ENCODE results near the gene TDRD12.
"Not testable (repeated sequence)": the region's sequence is repeated elsewhere in the genome, so short reads cannot be mapped to it uniquely, and the experiment has no call there.

Gene TDRD12

DNA sequence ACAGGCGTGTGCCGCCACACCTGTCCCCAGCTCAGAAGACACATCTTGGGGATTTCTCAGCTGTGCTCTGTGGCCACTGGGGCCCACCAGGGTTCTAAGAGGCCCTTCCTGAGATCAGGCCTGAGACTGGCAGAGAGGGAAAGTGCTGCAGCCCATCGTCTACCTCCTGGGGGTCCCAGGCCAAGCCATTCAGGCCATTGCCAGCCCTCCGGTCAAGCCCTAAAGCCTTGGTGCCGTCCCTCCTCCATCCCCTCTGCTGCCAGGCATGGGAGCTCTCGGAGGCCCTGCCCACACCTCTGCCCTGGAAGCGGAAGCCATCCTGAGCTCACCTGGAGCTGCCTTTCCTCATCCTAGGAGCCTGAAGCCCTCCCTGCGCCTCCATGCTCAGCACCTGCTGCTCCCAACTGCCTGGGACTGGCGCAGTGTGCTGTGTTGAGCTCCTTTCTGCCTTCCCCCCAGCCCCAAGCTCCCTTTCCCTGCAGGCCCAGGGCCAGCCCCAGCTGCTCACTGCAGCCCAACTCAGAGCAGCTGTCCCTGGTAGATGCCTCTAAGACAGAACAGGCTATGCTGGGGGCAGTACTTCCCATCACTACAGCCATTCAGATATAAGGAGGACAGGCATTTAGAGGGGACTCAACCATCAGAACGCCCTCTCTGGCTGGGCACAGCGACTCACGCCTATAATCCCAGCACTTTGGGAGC is 147.1 kb downstream of the TDRD12 start:
- ATAC-seq (replicated peaks) (no peak), DNase-seq (no peak)
- Mint-ChIP-seq H3K4me3 (no peak overlapping the region), H3K36me3 (ENCODE audit: insufficient read depth) (no peaks in the 10 kb centered on the region), H3K27me3 (peaks cover 0 to 7% of the 10 kb centered on the region in 2 donors), H3K9me3 (no peaks in the 10 kb centered on the region), H3K4me1 (ENCODE audit: low read depth in 2 of 2) (no peaks in the 10 kb centered on the region), H3K27ac (no peak overlapping the region)

DNA sequence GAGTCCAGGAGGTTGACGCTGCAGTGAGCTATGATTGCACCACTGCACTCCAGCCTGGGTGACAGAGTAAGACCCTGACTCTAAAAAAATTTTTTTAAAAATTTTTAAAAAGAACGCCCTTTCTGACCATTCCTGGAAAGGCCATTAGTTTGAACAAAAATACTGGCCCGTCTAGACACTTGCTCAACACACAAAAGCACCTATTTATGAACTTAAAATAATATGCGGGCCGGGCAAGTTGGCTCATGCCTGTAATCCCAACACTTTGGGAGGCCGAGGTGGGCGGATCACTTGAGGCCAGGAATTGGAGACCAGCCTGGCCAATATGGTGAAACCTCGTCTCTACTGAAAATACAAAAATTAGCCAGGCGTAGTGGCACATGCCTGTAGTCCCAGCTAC is 147.9 kb downstream of the TDRD12 start:
- ATAC-seq (replicated peaks), result not testable (repeated sequence)

DNA sequence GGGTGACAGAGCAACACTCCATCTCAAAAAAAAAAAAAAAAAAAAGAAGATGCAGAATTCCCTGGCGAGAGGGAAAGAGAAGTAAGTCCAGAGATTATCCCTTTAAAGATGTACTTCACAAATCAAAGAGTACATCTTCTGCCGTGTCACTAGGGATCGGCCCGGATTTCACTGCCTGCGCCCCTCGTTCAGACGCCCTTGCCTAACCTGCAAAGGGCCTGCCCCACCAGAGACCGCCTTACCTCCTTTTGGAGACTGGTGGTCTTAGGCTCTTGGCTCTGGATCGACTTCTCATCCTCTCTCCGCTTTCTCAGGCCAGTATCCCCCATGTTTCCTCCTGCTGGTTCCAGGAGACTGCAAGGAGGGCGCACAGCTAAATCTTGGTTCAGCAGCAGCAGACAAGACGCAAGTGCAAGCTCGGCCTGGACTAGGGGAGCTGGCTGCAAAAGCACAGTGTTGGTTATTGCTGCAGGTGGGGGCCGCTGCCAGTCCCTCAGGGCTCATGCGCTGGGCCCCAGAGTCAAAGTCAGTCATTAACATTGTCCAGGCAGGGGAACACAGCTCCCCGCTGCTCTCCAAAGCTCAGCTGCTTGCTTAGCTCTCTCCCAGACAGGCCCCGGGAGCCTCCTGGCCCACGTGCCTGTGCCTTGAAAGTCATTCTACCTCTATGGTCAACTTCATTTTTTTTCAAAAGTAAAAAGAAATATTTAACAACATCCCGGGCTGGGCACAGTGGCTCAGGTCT is 148.8 kb downstream of the TDRD12 start:
- H3K4me1 Mint-ChIP-seq (ENCODE audit: low read depth in 2 of 2), result no peaks in the 10 kb centered on the region

More for the DNA sequence above, 147.9 kb downstream of the TDRD12 start:
- H3K4me1 Mint-ChIP-seq (ENCODE audit: low read depth in 2 of 2); DNase-seq; H3K9me3 Mint-ChIP-seq; H3K27me3 Mint-ChIP-seq; H3K27ac Mint-ChIP-seq; H3K36me3 Mint-ChIP-seq (ENCODE audit: insufficient read depth); H3K4me3 Mint-ChIP-seq: not testable (repeated sequence)

DNA sequence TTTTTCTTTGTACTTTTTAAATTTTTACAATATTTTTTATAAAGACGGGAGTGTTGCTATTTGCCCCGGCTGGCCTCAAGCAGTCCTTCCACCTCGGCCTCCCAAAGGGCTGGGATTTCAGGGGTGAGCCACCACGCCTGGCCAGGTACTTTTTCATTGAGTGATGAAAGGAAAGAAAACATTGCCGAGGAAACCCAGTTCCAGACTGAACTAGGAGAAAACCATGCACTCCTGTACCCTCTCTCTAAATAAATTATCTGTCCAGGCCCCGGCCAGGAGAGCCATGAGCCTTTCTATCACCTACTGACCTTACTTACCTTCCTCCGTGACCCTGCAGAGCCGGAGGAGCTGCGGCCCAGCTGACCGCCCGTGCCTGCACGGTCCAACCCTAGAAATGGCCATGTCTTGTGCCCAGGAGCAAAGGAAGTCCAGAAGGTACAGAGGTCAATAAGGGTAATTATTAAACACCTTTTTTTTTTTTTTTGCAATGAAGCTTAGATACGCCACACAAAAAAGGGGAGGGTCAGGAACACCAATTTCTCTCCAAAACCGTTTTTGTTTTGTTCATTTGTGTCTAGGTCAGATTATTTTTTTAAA is 149.9 kb downstream of the TDRD12 start, which contains the start of gene SLC7A9:
Gene SLC7A9, minus strand, starts transcription at position 399 of the 597 bp plus-strand sequence. CDS start 1,233 bp downstream, outside the sequence.
- Mint-ChIP-seq H3K36me3 (ENCODE audit: insufficient read depth) (peaks cover 6% of the 10 kb centered on the region), H3K4me1 (ENCODE audit: low read depth in 2 of 2) (no peaks in the 10 kb centered on the region), H3K4me3 (no peak within 1 kb of the TSS), H3K27me3 (peaks cover 0 to 7% of the 10 kb centered on the region in 2 donors), H3K27ac (no peak within 1 kb of the TSS), H3K9me3 (no peaks in the 10 kb centered on the region)
- ATAC-seq (replicated peaks), result no peak
- no peak for DNase-seq

More for the DNA sequence above, 148.8 kb downstream of the TDRD12 start:
- peaks cover 6% of the 10 kb centered on the region for H3K36me3 Mint-ChIP-seq (ENCODE audit: insufficient read depth)
- H3K4me3 Mint-ChIP-seq, result no peak overlapping the region
- ATAC-seq (replicated peaks) (no peak), DNase-seq (no peak)
- no peaks in the 10 kb centered on the region for H3K9me3 Mint-ChIP-seq
- peaks cover 0 to 7% of the 10 kb centered on the region in 2 donors for H3K27me3 Mint-ChIP-seq
- H3K27ac Mint-ChIP-seq, result no peak overlapping the region

DNA sequence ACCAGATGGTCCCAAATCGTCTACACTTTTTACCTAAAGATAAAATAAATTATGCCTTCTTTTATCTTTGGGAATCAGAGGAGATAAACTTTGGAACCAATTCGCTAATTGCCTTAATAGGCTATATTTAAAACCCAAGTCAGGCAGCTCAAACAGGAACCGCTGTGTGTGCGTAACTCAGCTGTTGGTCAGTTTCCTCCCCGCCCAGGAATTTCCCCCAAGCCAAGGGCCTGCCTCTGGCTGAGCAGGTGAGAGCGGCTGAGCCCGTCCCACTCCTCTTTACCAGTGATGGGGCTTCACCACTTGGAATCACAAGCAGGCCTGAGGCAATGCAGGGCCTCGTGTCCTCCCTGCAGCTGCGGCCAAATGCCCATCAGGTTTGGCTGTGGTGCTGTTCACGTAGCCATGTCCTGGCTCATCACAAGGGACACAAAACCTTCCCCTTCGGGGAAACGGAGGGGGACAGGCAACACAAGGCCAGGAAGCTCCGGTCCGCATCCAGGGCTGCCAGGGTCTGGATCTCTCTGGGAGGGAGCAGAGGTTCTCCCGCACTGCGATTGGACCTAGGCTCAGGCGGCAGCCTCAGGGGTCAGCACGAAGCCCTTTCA is 150.5 kb downstream of the TDRD12 start:
- no peak for ATAC-seq (replicated peaks)
- no peak for DNase-seq
- Mint-ChIP-seq H3K27ac (no peak overlapping the region), H3K9me3 (no peaks in the 10 kb centered on the region), H3K36me3 (ENCODE audit: insufficient read depth) (peaks cover 6% of the 10 kb centered on the region), H3K4me1 (ENCODE audit: low read depth in 2 of 2) (no peaks in the 10 kb centered on the region), H3K27me3 (peaks cover 0 to 7% of the 10 kb centered on the region in 2 donors), H3K4me3 (no peak overlapping the region)

DNA sequence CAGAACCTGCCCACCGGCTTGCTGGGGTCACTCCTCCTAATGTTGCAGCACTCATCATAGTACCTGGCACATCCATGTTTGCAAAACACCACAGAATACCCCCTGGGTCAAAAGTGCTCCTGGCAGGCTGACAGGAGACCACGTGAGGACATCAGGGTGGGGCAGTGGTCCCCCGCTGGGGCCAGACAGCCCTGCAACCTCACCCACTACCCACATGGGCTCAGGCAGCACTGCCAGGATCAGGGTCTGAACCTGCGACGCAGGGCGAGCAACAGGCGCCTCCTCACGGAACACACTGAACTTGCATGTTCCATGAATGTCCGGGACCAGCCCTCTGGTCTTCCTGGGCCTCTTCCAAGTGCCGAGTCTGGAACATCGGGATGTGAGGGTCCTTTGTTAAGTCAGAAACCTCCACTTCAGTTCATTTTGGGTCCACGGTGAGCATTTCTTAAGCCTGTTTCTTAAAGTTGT is 151.4 kb downstream of the TDRD12 start:
- Mint-ChIP-seq H3K27me3 (peaks cover 0 to 7% of the 10 kb centered on the region in 2 donors), H3K9me3 (no peaks in the 10 kb centered on the region), H3K4me3 (no peak overlapping the region), H3K27ac (no peak overlapping the region), H3K4me1 (ENCODE audit: low read depth in 2 of 2) (no peaks in the 10 kb centered on the region), H3K36me3 (ENCODE audit: insufficient read depth) (peaks cover 6% of the 10 kb centered on the region)
- no peak for ATAC-seq (replicated peaks)
- no peak for DNase-seq

DNA sequence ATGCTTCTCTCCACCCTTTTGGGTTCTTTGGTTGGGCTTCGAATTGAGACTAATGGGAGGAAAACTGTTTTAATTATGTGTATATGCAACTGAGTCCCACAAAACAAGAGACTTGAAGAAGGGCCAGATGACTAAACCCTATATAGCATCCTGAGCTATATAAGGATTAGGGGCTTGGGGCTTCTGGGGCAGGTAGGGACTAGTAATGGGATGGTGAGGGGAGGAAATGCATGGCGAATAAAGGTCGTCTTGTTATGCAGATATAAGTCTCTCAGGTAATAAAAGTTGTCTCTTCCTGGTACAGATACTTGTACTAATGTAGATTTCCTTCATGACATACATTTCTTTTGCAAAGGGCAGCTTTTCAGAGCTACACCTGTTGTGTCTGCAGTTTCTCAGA is 152.8 kb downstream of the TDRD12 start:
- peaks cover 0 to 2% of the 10 kb centered on the region in 2 donors for H3K4me1 Mint-ChIP-seq (ENCODE audit: low read depth in 2 of 2)
- no peaks in the 10 kb centered on the region for H3K27me3 Mint-ChIP-seq
- H3K36me3 Mint-ChIP-seq (ENCODE audit: insufficient read depth), result peaks cover 6% of the 10 kb centered on the region
- ATAC-seq (replicated peaks), result no peak
- no peak for DNase-seq
- no peak overlapping the region for H3K27ac Mint-ChIP-seq
- H3K4me3 Mint-ChIP-seq, result no peak overlapping the region
- no peaks in the 10 kb centered on the region for H3K9me3 Mint-ChIP-seq

DNA sequence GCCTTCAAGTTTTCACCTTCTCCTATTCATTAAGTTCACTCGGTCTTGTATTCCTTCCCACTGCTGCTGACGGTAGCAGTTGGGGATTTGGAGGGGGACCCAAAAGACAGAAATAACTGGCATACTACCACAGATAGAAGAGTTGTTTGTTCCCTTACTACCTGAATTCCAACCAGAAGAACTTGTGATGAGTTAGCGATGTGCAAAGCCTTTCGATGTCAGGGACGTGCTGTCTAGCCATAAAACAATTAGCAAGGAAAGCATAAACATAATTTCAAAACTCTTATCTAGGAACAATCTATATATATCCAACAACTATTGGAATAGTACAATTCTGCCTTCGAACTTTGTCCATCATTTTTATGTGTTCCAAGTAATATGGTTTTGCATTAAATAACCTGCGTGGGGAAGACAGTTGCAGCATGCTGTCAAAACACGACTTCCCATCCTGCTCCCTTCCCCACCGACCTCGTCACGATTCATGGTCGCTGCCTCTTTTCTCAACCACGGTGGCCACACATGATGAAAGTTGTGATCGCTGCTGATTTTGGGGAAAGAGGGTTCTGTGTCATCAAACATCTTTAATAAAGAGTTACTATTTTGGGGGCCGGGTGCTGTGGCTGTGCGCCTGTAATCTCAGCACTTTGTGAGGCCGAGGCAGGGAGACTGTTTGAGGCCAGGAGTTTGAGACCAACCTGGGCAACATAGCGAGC is 153.8 kb downstream of the TDRD12 start:
- ATAC-seq (replicated peaks), result no peak
- Mint-ChIP-seq H3K27me3 (no peaks in the 10 kb centered on the region), H3K36me3 (ENCODE audit: insufficient read depth) (peaks cover 6% of the 10 kb centered on the region), H3K4me1 (ENCODE audit: low read depth in 2 of 2) (peaks cover 0 to 2% of the 10 kb centered on the region in 2 donors), H3K4me3 (no peak overlapping the region), H3K9me3 (no peaks in the 10 kb centered on the region), H3K27ac (no peak overlapping the region)
- no peak for DNase-seq

DNA sequence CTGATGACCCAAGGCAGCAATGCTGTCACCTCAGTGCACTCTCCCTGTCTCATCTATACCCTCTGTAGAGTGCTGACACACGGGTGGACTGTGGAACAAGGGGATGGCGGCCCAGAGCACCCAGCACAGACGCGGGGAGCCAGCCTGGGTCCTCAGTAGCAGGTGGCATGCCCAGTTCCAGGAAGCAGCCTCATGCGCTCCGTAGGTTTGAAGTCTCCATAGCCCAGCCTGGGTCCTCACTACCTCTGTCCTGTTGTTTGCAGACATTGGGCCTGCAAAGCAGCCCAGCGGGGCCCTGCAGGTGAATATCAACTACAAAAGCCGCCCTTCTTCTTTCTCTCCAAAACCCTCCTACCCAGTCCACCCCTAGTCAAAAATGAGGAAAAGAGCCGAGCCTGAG is 155.0 kb downstream of the TDRD12 start:
- DNase-seq, result no peak
- H3K9me3 Mint-ChIP-seq, result no peaks in the 10 kb centered on the region

DNA sequence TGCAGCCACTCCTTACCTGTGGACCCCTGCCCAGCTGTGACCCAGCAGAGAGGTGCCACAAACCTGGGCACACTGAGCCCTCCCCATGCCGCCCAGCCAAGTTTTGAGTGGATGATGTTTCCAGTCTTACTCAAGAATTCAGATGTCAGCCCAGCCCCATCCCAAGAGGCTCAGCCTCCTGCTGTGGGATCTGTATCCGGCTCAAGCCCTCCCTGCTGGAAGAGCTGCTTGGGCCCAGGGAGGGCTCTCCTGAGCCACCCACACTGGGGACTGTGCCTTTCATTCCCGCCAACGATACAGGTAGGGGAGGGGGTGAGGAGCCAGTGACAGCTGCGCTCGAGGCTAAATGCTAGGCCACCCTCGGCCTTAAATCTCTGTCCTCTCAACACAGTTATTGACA is 155.9 kb downstream of the TDRD12 start:
- no peaks in the 10 kb centered on the region for H3K27me3 Mint-ChIP-seq
- no peak overlapping the region for H3K4me3 Mint-ChIP-seq
- peaks cover 10% of the 10 kb centered on the region for H3K36me3 Mint-ChIP-seq (ENCODE audit: insufficient read depth)
- ATAC-seq (replicated peaks) (no peak), DNase-seq (no peak)
- peaks cover 0 to 2% of the 10 kb centered on the region in 2 donors for H3K4me1 Mint-ChIP-seq (ENCODE audit: low read depth in 2 of 2)
- H3K27ac Mint-ChIP-seq, result no peak overlapping the region
- no peaks in the 10 kb centered on the region for H3K9me3 Mint-ChIP-seq

More for the DNA sequence above, 155.0 kb downstream of the TDRD12 start:
- Mint-ChIP-seq H3K36me3 (ENCODE audit: insufficient read depth) (peaks cover 7% of the 10 kb centered on the region), H3K4me3 (no peak overlapping the region), H3K4me1 (ENCODE audit: low read depth in 2 of 2) (peaks cover 0 to 2% of the 10 kb centered on the region in 2 donors), H3K27ac (no peak overlapping the region), H3K27me3 (no peaks in the 10 kb centered on the region)
- no peak for ATAC-seq (replicated peaks)

DNA sequence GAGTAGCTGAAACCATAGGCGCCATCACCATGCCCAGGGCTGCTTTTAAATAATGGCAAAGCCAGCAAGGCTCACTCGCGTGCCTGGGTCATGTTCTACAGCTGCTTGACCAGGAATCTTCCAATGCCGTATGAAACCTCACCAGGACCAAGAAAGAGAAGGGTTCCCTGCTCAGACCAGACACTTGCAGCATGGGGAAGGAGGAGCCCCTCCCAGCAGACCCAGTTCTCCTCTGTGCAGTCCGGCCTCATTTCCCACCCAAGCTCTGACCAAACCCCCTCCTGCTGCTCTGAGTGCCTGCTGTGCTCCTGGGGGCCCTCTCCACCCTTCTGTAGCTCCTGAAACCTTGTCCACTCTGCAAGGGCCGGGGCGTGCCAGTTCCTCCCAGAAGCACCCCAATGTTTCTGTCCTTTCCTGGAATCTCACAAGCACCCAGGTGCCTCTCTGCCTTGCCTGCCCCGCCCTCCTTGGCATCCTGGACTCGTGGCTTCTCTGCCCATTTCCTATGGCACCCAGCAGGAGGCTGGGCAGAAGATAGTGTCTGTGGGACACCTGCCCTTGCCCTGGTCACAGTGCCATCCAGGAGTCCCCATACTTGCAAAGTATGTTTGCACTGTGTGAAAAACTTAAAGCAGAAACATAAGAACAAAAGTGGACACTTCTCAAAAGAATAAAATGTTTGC is 156.8 kb downstream of the TDRD12 start:
- ATAC-seq (replicated peaks), result no peak
- Mint-ChIP-seq H3K36me3 (ENCODE audit: insufficient read depth) (peaks cover 10% of the 10 kb centered on the region), H3K27me3 (no peaks in the 10 kb centered on the region), H3K4me3 (no peak overlapping the region), H3K4me1 (ENCODE audit: low read depth in 2 of 2) (peaks cover 0 to 2% of the 10 kb centered on the region in 2 donors), H3K27ac (no peak overlapping the region), H3K9me3 (no peaks in the 10 kb centered on the region)
- DNase-seq, result no peak

DNA sequence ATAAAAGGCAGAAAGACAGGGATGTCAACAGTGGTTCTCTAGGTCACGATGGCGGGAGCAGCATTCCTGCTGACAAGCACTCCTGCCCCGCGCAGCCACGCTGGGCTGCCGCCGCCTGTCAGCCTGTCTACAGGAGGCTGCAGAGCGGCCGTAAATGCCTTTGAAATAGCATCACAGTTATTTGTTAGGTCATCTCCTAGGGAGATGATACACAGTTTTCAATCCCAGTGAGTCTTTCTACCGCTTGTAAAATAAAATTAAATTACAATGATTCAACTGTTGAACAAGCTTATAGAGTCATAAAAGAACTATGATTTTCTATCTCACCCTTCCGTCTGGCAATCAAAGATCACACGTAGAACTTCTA is 157.3 kb downstream of the TDRD12 start:
- Mint-ChIP-seq H3K36me3 (ENCODE audit: insufficient read depth) (peaks cover 10% of the 10 kb centered on the region), H3K4me3 (no peak overlapping the region), H3K4me1 (ENCODE audit: low read depth in 2 of 2) (peaks cover 0 to 2% of the 10 kb centered on the region in 2 donors), H3K27me3 (no peaks in the 10 kb centered on the region), H3K27ac (no peak overlapping the region), H3K9me3 (no peaks in the 10 kb centered on the region)
- DNase-seq (no peak), ATAC-seq (replicated peaks) (no peak)

Measured in effector memory CD8-positive, alpha-beta T cell (primary cell).